Fibroblast of lung (primary cell): ENCODE measurements around the gene AK1. TPM values are rescaled to one million over a fixed set of nuclear protein-coding genes. Genes with fewer than 3 reads are reported as not detected.

ENCODE experiments used
- DNase-seq, 2 donors: peaks; one replicate each; pipeline versions ENCODE4 v3.0.0 to v3.0.0-alpha.2; 2010; ENCODE audit warnings: low read depth in 2 of 2
- H2AFZ ChIP-seq: 2 replicates; pipeline ENCODE4 v1.5.1; 2012; ENCODE audit warnings: low read length, control low read depth, inconsistent platforms
- H3K27ac ChIP-seq: 2 replicates; pipeline ENCODE4 v1.5.1; 2011; ENCODE audit warnings: low read length, control low read depth; ENCODE audit not compliant: insufficient read depth
- H3K27me3 ChIP-seq: 2 replicates; pipeline ENCODE4 v1.5.1; 2011; ENCODE audit warnings: mild to moderate bottlenecking, low read length; ENCODE audit not compliant: control insufficient read depth, insufficient read depth
- H3K36me3 ChIP-seq: 2 replicates; pipeline ENCODE4 v1.5.1; 2011; ENCODE audit warnings: low read length; ENCODE audit not compliant: control insufficient read depth, insufficient read depth
- H3K4me1 ChIP-seq: 2 replicates; pipeline ENCODE4 v1.5.1; 2011; ENCODE audit warnings: low read length; ENCODE audit not compliant: control insufficient read depth, insufficient read depth; ENCODE audit errors: extremely low read depth
- H3K4me2 ChIP-seq: 2 replicates; pipeline ENCODE4 v1.5.1; 2011; ENCODE audit warnings: low read length, control low read depth; ENCODE audit not compliant: insufficient read depth; ENCODE audit errors: extremely low read depth
- H3K4me3 ChIP-seq, 4 experiments: fragments of 200-600 bp in 1 of 4; sonication (generic) in 1 of 4; replicated peaks in 1 of 4; 2 replicates each; pipeline ENCODE4 v1.5.1; 2011 to 2016; ENCODE audit warnings: low read length in 4 of 4, low read depth in 3 of 4, mild to moderate bottlenecking in 3 of 4, control low read depth in 2 of 4, inconsistent platforms in 1 of 4, mixed read lengths in 1 of 4; ENCODE audit not compliant: insufficient read depth in 1 of 4; ENCODE audit errors: control extremely low read depth in 1 of 4
- H3K79me2 ChIP-seq: 2 replicates; pipeline ENCODE4 v1.5.1; 2012; ENCODE audit warnings: mild to moderate bottlenecking, low read length, inconsistent platforms; ENCODE audit not compliant: control insufficient read depth, insufficient read depth
- H3K9ac ChIP-seq: 2 replicates; pipeline ENCODE4 v1.5.1; 2011; ENCODE audit warnings: mild to moderate bottlenecking, low read length, control low read depth; ENCODE audit not compliant: insufficient read depth
- H3K9me3 ChIP-seq: 2 replicates; pipeline ENCODE4 v1.5.1; 2012; ENCODE audit warnings: low read depth, low read length; ENCODE audit not compliant: control insufficient read depth, insufficient read depth
- H4K20me1 ChIP-seq: 2 replicates; pipeline ENCODE4 v1.5.1; 2011; ENCODE audit warnings: low read length; ENCODE audit not compliant: control insufficient read depth, insufficient read depth; ENCODE audit errors: extremely low read depth
- EZH2 ChIP-seq: IDR thresholded peaks from 2 replicates; pipeline ENCODE4 v1.5.1; 2012; ENCODE audit warnings: low read length, control low read depth, mild to moderate bottlenecking; ENCODE audit errors: missing control alignments
- polyA plus RNA-seq, 2 donors: library from polyadenylated mRNA; depleted of rRNA in 1 of 2; stranded (reverse) in 1 of 2; unstranded in 1 of 2; fragments of >200 nt; gene quantifications; 2 replicates each; pipeline ENCODE4 v1.2.1, GENCODE V29; 2011 to 2012; ENCODE audit warnings: missing spikeins in 1 of 2
- total RNA-seq: library from RNA; depleted of rRNA; stranded (reverse); fragments of >200 nt; gene quantifications from 2 replicates; pipeline ENCODE4 v1.2.1, GENCODE V29; 2014
- TF ChIP-seq, protein P1 (sequence below), 2 donors: IDR thresholded peaks in 1 of 2; conservative IDR thresholded peaks in 1 of 2; 1 replicate in 1 of 2; 2 replicates in 1 of 2; pipeline ENCODE4 v1.5.1; 2011 to 2012; ENCODE audit warnings: low read length in 2 of 2, control low read depth in 1 of 2, inconsistent platforms in 1 of 2, low read depth in 1 of 2, mild to moderate bottlenecking in 1 of 2

Gene AK1
- total and polyA plus RNA-seq, 2 donors (not counting 1 experiment from before 2014, with no cell fraction given) = 47.6 to 73.1 TPM

DNA sequence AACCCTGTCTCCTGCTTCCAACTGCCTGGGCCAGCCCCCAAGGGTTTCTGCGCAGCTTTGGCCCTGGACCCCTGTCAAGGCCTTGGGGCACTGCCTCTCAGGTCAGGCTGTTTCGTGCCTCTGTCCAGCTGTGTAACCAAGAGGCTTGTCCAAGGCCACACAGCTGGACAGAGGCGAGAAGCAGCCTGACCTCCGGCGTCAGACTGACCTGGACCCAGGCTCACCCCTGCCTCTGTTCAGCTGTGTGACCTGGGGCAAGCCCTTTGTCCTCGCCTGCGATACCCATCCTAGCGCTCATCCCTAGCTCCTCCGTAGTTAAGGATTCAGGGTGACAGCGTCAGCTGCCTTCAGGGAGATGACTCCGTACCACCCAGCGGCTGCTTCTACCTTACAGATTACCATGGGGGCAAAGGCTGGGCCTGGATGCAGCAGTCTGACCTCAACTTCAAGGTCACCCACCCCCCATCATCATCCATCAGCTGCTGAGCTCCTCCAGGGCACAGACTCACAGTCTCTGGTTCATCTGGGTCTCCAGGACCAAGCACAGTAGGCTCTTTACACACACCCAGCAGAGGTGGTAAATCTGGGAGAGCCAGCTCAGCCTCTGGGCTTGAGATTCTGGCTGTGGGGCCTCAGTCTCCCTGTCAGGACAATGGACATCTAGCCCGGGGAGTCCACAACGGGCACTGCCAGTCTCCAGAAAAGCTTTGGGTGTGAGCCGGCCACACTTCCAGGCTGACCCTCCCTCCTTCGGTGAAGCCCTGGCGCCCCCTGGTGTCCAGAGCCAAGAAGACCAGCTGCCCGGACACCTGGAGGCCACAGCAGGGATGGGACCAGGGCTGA is 7.9 kb downstream of the AK1 start:
- Histone ChIP-seq H3K27ac (no peak overlapping the region), H3K79me2 (no peaks in the 10 kb centered on the region), H2AFZ (no peak overlapping the region), H3K4me2 (no peak overlapping the region), H3K4me3 (no peak overlapping the region), H4K20me1 (no peaks in the 10 kb centered on the region), H3K9ac (no peak overlapping the region), H3K36me3 (peaks cover 30% of the 10 kb centered on the region), H3K27me3 (no peaks in the 10 kb centered on the region), H3K9me3 (no peaks in the 10 kb centered on the region), H3K4me1 (peaks cover 5% of the 10 kb centered on the region)
- TF ChIP-seq, protein P1, sequence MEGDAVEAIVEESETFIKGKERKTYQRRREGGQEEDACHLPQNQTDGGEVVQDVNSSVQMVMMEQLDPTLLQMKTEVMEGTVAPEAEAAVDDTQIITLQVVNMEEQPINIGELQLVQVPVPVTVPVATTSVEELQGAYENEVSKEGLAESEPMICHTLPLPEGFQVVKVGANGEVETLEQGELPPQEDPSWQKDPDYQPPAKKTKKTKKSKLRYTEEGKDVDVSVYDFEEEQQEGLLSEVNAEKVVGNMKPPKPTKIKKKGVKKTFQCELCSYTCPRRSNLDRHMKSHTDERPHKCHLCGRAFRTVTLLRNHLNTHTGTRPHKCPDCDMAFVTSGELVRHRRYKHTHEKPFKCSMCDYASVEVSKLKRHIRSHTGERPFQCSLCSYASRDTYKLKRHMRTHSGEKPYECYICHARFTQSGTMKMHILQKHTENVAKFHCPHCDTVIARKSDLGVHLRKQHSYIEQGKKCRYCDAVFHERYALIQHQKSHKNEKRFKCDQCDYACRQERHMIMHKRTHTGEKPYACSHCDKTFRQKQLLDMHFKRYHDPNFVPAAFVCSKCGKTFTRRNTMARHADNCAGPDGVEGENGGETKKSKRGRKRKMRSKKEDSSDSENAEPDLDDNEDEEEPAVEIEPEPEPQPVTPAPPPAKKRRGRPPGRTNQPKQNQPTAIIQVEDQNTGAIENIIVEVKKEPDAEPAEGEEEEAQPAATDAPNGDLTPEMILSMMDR (conservative IDR thresholded peaks at IDR 0.05 in 1 of 2, IDR thresholded peaks at IDR 0.05 in 1 of 2; ENCODE audit: low read depth in 1 of 2, low read length in 2 of 2) = peak; percentile 88 to 91
- no peak for TF ChIP-seq EZH2
- DNase-seq = peak; percentile 61 to 80

GRCh38 chr9:127868278-127868902 is 9.1 kb downstream of the AK1 start:
- H3K4me2 ChIP-seq = no peak overlapping the region
- TF ChIP-seq EZH2 = no peak
- H3K4me3 ChIP-seq = no peak overlapping the region
- H3K9ac ChIP-seq = no peak overlapping the region
- H3K79me2 ChIP-seq = no peaks in the 10 kb centered on the region
- DNase-seq = no peak
- peaks cover 26% of the 10 kb centered on the region for H3K36me3 ChIP-seq
- no peak overlapping the region for H2AFZ ChIP-seq
- no peaks in the 10 kb centered on the region for H3K4me1 ChIP-seq
- H3K27me3 ChIP-seq = no peaks in the 10 kb centered on the region
- H3K9me3 ChIP-seq = no peaks in the 10 kb centered on the region
- no peaks in the 10 kb centered on the region for H4K20me1 ChIP-seq
- H3K27ac ChIP-seq = no peak overlapping the region

DNA sequence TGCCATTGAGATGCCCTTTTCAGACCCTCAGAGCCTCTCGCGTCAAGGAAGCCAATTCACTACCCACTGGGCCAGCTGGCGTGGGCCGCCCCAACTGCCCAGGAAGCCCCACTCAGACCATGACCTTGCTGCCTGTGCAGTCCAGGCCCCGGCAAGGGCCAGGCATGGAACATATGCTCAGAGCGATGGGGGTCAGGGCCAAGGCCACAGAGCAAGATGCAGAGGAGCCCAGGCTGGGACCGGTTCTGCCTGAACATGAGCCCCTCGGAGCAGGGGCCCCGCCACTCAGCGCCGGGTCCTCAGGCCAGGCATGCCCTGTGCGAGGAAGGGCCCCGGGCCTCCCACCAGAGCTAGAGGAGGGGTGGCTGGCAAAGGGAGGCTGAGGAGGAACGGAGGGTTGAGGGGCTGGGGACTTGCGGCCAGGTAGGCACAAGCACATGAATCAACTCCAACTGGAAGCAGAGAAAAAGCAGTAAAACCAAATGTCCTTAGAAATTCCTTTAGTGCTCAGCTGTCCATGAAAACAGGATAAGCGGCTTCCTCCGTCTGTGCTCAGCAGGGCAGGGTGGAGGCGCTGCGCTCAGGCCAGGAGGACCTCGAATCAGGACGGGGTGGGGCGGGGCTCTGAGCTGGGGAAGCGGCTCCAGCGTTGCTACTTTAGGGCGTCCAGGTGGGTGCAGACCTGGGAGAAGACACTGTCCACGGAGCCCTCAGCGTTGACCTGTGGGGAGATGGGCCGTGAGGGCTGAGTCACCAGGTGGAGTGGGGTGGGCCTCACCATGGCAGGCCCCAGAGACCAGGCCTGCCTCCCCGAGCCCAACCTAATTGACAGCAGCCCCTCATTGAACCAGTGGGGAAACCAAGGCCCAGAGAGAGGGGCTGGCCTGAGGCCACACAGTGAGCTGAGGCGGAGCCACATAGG is 9.9 kb downstream of the AK1 start:
- H3K9me3 ChIP-seq = no peaks in the 10 kb centered on the region
- H2AFZ ChIP-seq = no peak overlapping the region
- no peak overlapping the region for H3K4me2 ChIP-seq

More for the DNA sequence above, 9.9 kb downstream of the AK1 start:
- Histone ChIP-seq H3K79me2 (no peaks in the 10 kb centered on the region), H3K4me1 (no peaks in the 10 kb centered on the region), H3K9ac (no peak overlapping the region), H4K20me1 (no peaks in the 10 kb centered on the region), H3K27ac (no peak overlapping the region), H3K4me3 (no peak overlapping the region), H3K27me3 (no peaks in the 10 kb centered on the region), H3K36me3 (peaks cover 25% of the 10 kb centered on the region)
- TF ChIP-seq, protein P1 (conservative IDR thresholded peaks at IDR 0.05 in 1 of 2, IDR thresholded peaks at IDR 0.05 in 1 of 2; ENCODE audit: low read depth in 1 of 2, low read length in 2 of 2) = no peak
- no peak for TF ChIP-seq EZH2
- DNase-seq = no peak
